GM19193 (cell line): Measurements from ENCODE around the gene ZNF710.

Experiments
- POLR2A ChIP-seq: IDR thresholded peaks from 4 replicates; pipeline ENCODE4 v1.6.1; 2011; ENCODE audit not compliant: insufficient read depth, insufficient read length; ENCODE audit errors: extremely low read depth

ZNF710 gene

DNA sequence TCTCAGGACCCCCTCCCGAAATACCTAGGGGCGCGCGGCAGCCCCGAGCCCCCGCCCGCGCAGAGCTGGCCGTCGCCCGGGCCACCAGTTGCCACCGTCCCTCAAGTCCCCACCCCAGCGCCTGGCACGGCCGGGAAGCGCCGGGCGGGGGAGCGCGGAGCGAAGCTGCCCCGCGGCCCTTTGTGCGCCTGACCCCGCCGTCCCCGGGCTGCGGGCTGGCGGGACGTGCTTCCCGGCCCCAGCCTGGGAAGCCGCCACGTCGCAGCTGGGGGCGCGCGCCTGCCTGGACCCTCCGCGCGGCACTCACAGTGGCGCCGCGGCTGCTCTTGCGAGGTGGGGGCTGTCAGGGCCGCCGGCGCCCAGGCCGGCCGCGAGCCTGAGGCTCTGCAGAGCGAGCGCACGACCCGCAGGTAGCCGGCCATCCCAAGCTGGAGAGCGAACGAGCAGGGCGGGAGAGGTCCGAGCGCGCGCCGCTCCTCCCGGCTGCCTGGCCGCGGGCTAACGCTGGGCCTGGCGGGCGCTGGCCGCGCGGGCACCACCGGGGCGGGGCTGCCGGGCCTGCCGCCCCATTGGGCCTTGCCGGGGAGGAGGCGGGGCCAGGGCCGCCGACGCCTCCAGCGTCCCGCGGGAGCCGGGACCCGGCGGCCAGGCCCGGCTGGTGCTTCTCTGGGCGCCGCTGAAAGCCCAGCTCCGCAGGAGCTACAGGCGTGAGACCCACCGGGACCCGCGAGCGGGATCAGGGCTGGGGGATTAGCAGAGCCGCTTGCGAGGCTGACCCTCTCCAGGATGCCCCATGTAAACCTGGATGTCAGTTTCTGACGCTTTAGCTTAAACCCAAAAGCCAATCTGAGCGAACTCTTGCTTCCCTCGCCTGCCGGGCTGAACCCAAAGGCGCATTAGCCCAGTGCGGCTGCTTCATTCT, 101.1 kb downstream of the ZNF710 start, which contains the start of gene IDH2:
Gene IDH2, minus strand, starts transcription at position 500 of the 922 bp plus-strand sequence. Its CDS starts 78 bp downstream, at position 422.
- TF ChIP-seq POLR2A: peak; percentile 88

- TF ChIP-seq POLR2A: no peak
Observed at GRCh38 chr15:90103701-90104329, 102.7 kb downstream of the ZNF710 start.

GRCh38 chr15:90104551-90104950, 103.4 kb downstream of the ZNF710 start:
- no peak for TF ChIP-seq POLR2A

DNA sequence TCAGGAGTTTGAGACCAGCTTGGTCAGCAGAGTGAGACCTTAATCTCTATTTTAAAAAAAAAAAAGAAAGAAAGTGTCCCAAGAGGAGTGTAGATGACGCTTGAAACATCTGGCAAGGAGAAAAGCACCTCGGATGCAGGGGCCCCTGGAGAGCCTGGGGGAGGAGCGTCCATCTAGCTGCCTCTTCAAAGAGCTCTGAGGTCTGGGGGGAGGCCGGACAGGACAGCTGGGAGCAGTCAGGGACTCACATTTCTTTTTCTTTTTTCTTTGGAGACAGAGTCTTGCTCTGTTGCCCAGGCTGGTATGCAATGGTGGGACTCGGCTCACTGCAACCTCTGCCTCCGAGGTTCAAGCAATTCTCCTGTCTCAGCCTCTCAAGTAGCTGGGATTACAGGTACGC, 104.4 kb downstream of the ZNF710 start:
- no peak for TF ChIP-seq POLR2A

GRCh38 chr15:90106522-90107117, 105.5 kb downstream of the ZNF710 start:
- TF ChIP-seq POLR2A: no peak

DNA sequence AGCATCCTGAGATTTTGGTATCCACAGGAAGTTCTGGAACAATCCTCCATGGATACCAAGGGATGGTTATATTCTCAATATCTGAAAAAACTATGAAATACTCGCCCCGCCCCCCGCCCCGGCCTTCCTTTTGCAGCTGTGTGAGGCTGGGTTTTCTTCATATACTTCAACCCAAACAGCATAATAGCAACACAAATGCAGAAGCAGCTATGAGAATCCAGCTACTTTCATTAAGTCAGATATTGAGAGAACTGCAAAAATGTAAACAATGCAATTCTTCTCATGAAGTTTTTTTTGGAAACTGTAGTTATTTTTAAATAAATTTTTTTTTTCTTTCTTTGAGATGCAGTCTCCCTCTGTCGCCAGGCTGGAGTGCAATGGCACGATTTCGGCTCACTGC, 112.0 kb downstream of the ZNF710 start:
- TF ChIP-seq POLR2A: no peak

GRCh38 chr15:90114451-90114901, 113.4 kb downstream of the ZNF710 start:
- TF ChIP-seq POLR2A: no peak

GRCh38 chr15:90115783-90116182, 114.7 kb downstream of the ZNF710 start:
- TF ChIP-seq POLR2A: no peak

- TF ChIP-seq POLR2A: no peak
Observed at GRCh38 chr15:90119367-90119766, 118.2 kb downstream of the ZNF710 start.

DNA sequence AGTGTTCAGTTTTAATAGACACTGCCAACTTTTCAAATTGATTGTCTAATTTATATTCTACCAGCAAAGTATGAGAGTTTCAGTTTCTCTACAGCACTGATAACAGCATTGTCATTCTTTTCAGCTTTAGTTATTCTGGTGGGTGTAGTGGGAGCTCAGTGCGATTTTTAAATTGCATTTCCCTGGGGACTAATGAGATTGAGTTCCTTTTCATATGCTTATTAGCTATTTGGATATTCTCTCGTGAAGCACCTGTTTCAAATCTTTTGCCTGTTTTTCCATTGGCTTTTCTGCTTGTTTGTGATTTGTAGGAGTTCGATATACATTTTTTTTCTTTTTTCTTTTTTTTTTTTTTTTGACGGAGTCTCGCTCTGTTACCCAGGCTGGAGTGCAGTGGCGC, 120.0 kb downstream of the ZNF710 start:
- no peak for TF ChIP-seq POLR2A

- no peak for TF ChIP-seq POLR2A
Observed at GRCh38 chr15:90124507-90124906, 123.4 kb downstream of the ZNF710 start.

DNA sequence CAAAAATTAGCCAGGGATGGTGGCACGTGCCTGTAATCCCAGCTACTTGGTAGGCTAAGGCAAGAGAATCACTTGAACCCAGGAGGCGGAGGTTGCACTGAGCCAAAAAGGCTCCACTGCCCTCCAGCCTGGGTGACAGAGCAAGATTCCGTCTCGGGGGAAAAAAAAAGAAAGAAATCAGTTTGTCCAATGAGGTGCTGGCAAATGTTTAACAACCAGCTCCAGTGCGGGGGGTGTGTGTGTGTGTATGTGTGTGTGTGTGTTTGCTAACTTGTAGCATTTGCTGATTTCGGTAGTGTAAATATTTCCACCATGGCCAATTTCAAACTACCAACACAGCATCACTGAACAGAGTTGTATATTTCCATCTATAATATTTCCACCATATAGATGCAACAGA, 124.9 kb downstream of the ZNF710 start:
- TF ChIP-seq POLR2A: no peak

DNA sequence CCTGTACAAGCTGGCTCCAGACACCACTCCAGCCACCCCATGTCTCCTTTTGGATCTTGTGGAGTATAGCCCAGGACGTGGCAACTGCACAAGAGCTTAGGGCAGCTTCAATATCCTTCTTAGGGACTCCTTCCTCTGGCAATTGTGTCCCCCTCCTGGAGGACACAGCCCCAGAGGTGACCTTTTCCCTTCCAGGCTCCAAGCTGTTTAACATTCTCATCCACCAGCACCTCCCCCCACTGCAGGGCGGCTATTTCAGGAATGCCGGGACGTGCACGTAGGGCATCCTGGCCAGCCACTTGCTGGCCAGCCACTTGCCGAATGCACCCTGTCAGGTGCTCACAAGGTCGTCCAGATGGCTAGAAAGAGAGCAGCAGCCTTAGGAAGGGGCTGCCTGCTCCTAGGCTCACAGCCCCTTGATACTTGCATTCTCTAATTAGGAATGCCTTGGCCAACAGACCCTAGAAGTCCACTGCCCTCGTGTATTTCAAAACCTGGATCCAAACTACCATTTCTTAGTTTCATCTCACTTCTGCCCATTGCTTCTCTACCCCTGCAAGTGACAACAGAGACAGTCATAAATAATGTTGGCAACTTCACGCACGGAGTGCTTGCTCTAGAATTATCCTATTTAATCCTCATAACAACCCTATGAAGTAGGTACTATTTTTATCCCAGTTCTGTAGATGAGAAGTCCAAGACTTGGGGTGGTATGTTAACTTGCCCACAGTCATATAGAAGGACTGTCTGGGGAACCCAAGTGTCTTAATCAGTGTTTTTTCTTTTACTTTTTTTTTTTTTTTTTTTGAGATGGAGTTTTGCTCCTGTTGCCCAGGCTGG, 125.7 kb downstream of the ZNF710 start:
- TF ChIP-seq POLR2A: no peak

GRCh38 chr15:90130291-90130690, 129.2 kb downstream of the ZNF710 start:
- no peak for TF ChIP-seq POLR2A
